ENCODE data around the gene ERFL.

Gene ERFL

DNA sequence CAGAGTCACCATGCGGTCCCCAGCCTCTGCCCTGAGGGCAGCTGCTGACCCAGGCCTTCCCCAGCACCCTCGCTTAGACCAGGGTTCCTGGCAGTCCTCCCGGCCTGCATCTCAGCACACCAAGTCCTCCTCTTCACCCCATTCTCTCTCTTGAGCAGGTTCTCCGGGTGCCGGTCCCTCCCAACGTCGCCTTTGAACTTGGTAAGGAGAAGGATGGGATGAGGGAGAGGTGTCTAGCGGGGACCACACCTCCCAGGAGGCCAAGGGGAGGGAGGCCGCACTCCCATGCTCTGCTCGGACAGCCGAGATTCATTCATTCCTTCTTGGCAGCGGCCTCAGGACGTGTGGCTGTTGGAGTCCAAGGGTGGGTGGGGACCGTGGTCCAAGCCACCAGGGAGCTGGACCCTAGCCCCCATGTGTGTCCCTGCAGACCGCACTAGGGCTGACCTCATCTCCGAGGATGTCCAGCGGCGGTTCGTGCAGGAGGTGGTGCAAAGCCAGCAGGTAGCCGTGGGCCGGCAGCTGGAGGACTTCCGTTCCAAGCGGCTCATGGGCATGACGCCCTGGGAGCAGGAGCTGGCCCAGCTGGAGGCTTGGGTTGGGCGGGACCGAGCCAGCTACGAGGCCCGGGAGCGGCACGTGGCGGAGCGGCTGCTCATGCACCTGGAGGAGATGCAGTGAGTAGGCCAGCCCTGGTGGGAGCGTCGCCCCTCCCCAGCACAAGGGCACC is 35.9 kb downstream of the ERFL start:
- TF ChIP-seq, protein P1, sequence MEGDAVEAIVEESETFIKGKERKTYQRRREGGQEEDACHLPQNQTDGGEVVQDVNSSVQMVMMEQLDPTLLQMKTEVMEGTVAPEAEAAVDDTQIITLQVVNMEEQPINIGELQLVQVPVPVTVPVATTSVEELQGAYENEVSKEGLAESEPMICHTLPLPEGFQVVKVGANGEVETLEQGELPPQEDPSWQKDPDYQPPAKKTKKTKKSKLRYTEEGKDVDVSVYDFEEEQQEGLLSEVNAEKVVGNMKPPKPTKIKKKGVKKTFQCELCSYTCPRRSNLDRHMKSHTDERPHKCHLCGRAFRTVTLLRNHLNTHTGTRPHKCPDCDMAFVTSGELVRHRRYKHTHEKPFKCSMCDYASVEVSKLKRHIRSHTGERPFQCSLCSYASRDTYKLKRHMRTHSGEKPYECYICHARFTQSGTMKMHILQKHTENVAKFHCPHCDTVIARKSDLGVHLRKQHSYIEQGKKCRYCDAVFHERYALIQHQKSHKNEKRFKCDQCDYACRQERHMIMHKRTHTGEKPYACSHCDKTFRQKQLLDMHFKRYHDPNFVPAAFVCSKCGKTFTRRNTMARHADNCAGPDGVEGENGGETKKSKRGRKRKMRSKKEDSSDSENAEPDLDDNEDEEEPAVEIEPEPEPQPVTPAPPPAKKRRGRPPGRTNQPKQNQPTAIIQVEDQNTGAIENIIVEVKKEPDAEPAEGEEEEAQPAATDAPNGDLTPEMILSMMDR (conservative IDR thresholded peaks at IDR 0.05; ENCODE audit: low read depth, low read length): no peak
- DNase-seq (ENCODE audit: low read depth): no peak
- no peak overlapping the region for H3K4me3 ChIP-seq (ENCODE audit: low read depth, low read length)

DNA sequence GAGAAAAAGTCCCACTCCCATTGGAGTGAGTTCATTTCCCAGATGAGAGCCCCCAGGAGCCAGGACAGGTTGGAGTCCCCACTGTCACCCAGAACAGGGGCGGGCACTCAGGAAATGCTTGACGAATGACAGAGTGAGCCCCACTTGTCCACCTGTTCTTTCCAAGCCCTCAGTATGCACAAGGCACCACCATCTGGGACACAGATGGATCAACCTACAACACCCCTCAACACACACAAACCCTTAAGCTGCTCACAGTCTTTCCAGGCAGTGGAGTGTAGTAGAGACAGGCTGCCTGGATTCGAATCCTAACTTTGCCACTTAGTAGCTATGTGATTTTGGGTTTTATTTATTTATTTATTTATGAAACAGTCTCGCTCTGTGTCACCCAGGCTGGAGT is 37.3 kb downstream of the ERFL start:
- TF ChIP-seq, protein P1 (conservative IDR thresholded peaks at IDR 0.05; ENCODE audit: low read depth, low read length): no peak
- H3K4me3 ChIP-seq (ENCODE audit: low read depth, low read length): no peak overlapping the region
- DNase-seq (ENCODE audit: low read depth): no peak

DNA sequence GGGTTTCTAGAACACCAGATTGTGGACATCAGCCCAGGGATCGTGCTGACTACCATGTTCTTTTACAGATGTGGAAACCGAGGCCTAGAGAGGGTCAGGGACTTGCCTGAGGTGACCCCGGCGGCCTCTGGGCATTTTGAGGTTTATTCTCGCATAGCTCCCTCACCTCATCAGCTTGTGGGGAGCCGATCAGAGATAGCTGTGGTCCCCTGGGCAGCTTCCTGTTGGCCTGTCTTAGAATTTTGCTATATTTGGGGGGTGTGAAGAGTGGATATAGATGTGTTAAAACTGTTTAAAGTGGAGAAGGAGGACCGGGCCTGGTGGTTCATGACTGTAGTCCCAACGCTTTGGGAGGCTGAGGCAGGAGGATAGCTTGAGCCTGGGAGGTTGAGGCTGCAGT is 38.4 kb downstream of the ERFL start:
- no peak for DNase-seq (ENCODE audit: low read depth)
- H3K4me3 ChIP-seq (ENCODE audit: low read depth, low read length): no peak overlapping the region
- TF ChIP-seq, protein P1 (conservative IDR thresholded peaks at IDR 0.05; ENCODE audit: low read depth, low read length): no peak

DNA sequence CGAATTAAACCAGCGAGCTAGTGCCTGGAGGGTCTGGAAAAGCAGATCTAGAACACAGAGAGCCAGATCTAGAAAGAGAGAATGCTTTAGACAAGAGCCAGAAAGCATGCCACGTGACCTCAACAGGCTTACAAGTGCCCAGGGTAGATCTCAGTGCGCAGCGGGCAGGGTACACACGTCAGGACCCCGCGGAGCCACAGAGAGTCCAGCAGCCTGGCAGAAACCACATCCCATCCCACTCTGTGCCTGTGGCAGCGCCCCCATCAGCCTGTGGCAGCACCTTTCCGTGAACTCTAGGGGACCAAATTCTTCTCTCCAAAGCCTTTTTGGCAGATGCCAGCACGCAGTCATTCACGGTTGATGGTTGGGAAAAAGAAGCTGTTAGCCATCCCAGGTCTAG is 39.3 kb downstream of the ERFL start:
- TF ChIP-seq, protein P1 (conservative IDR thresholded peaks at IDR 0.05; ENCODE audit: low read depth, low read length): no peak
- no peak overlapping the region for H3K4me3 ChIP-seq (ENCODE audit: low read depth, low read length)
- no peak for DNase-seq (ENCODE audit: low read depth)

DNA sequence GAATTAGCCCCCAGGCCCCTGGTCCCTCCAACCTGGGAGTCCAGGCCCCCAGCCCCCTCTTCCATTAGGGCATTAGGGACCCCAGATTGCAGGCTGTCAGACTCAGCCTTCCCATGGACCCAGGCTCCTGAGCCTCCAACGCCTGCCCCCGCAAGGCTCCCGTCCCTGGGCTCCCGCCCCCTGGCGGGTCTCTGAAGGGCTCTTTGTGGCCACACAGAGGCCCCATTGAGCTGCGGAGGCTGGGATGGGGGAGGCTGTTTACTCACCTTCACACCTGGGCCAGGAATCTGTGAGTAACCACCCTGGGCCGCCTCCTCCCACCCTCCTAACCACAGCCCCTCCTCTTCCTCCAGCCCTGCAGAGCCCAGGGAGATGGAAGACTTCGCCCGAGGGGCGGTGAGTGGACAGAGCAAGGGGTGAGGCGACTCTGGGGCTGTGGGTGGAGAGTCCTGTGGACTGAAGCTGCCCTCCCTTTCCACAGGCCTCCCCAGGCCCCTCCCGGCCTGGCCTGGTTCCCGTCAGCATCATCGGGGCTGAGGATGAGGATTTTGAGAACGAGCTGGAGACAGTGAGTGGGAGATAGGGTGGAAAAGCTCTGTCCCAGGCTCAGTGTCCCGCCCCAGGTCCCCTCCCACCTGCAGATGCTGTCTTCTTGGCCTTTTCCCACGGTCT is 40.4 kb downstream of the ERFL start:
- H3K4me3 ChIP-seq (ENCODE audit: low read depth, low read length): no peak overlapping the region
- DNase-seq (ENCODE audit: low read depth): peak; percentile 40

DNA sequence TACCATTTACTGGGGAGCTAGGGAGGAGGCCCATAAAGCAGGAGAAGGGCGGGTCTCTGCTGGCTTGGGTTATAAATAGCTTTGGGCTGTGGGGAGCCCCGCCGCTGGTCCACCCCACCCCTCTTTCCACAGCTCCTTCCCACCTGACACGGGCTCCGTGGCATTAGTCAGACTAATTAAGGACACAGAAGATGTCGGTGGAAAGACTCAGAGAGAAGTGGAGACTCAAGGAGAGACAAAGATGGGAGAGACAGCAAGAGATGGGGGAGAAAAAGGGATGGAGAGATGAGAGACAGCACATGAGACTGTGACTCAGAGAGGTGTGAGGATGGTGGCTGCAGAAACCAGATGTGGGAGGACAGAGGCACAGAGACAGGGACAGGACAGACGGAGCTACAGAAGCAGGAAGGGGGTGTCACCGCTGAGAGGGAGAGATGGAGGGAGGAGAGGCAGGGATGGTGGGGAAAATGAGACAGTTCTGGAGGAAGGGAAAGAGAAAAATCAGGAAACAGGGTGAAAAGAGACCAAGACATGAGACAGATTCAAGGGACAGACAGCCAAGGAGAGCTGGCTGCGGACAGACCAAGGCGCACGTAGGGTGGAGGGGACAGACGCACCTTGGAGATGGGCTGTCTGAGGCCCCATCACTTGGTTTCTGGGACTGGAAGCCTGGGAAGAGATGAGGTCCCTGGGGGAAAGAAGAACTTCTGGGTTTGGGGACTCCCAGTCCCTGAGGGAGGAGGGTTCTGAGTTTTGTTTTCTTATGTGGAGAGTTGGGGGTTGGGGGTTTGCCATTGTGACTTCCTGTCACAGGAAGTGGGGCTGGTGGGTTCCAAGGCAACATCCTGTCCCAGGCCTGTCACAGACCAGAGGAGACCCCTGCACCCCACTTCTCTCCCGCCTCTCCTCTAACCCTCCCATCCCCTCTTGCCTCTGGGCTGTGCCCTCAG is 41.2 kb downstream of the ERFL start:
- no peak overlapping the region for H3K4me3 ChIP-seq (ENCODE audit: low read depth, low read length)
- DNase-seq (ENCODE audit: low read depth): no peak
- TF ChIP-seq, protein P1 (conservative IDR thresholded peaks at IDR 0.05; ENCODE audit: low read depth, low read length): no peak

More for the DNA sequence above, 40.4 kb downstream of the ERFL start:
- TF ChIP-seq, protein P1 (conservative IDR thresholded peaks at IDR 0.05; ENCODE audit: low read depth, low read length): no peak

Measured in choroid plexus epithelial cell (primary cell).